ENCODE measurements around the gene SGO2. TPM values are rescaled to one million over a fixed set of nuclear protein-coding genes. Genes with fewer than 3 reads are reported as not detected.

The SGO2 gene
- total RNA-seq, 1 experiment from 2014 or later = 25.4 TPM

- Histone ChIP-seq H3K4me1 (ENCODE audit: control insufficient read depth in 1 of 2, insufficient read depth in 2 of 2, low read length in 2 of 2) (no peaks in the 10 kb centered on the region), H3K79me2 (ENCODE audit: insufficient read depth, low read length) (no peaks in the 10 kb centered on the region), H3K9me2 (ENCODE audit: insufficient read depth) (no peaks in the 10 kb centered on the region), H3K4me2 (ENCODE audit: low read length) (no peak within 1 kb of the TSS), H4K20me1 (ENCODE audit: insufficient read depth) (no peaks in the 10 kb centered on the region), H3K36me3 (ENCODE audit: control insufficient read depth in 1 of 2, insufficient read depth in 2 of 2, low read length in 2 of 2) (no peaks in the 10 kb centered on the region), H3K27ac (ENCODE audit: low read depth, low read length) (no peak within 1 kb of the TSS), H3K27me3 (ENCODE audit: insufficient read depth, low read length) (no peaks in the 10 kb centered on the region), H3K9me3 (ENCODE audit: control insufficient read depth in 1 of 2, insufficient read depth in 1 of 2, low read depth in 1 of 2, low read length in 2 of 2) (no peaks in the 10 kb centered on the region), H2AFZ (ENCODE audit: low read depth, low read length, poor library complexity, severe bottlenecking) (no peak within 1 kb of the TSS), H3K9ac (ENCODE audit: low read length) (no peak within 1 kb of the TSS), H3K4me3 (replicated peaks in 1 of 2; ENCODE audit: low read depth in 1 of 2, low read length in 2 of 2) (no peak within 1 kb of the TSS)
- ATAC-seq (no peak), DNase-seq (ENCODE audit: low read depth, low spot score) (no peak)
- ChIA-PET CTCF (no interaction called here), POLR2A (no interaction called here), RAD21 (ENCODE audit: low non-redundant PET in 1 of 2, low total read pairs in 2 of 2, uncharacterized antibody in 2 of 2, unreplicated experiment in 2 of 2) (no interaction called here)
- TF ChIP-seq SIN3A (IDR thresholded peaks at IDR 0.05; ENCODE audit: low read depth) (no peak), SRF (IDR thresholded peaks at IDR 0.05; ENCODE audit: low read depth) (no peak), EGR1 (IDR thresholded peaks at IDR 0.05; ENCODE audit: low read depth) (peak; percentile 28; the same call in 1 of the 2 replicates)
- intact Hi-C loops (cut with micrococcal nuclease) = no loop called here
- BruUV-seq (replicated peaks) = no TSS peak
Measured at GRCh38 chr2:200585730-200586643, 60.0 kb downstream of the SGO2 start, which contains the start of gene AOX1. Gene AOX1, plus strand, starts transcription at chr2:200586014. Its CDS starts 95 bp downstream, at chr2:200586109.

GRCh38 chr2:200586644-200586975 lies 60.6 kb downstream of the SGO2 start:
- ATAC-seq (no peak), DNase-seq (ENCODE audit: low read depth, low spot score) (no peak)
- Histone ChIP-seq H4K20me1 (ENCODE audit: insufficient read depth) (no peaks in the 10 kb centered on the region), H3K4me1 (ENCODE audit: control insufficient read depth in 1 of 2, insufficient read depth in 2 of 2, low read length in 2 of 2) (no peaks in the 10 kb centered on the region), H3K9me2 (ENCODE audit: insufficient read depth) (no peaks in the 10 kb centered on the region), H3K9ac (ENCODE audit: low read length) (no peak overlapping the region), H3K9me3 (ENCODE audit: control insufficient read depth in 1 of 2, insufficient read depth in 1 of 2, low read depth in 1 of 2, low read length in 2 of 2) (no peaks in the 10 kb centered on the region), H3K79me2 (ENCODE audit: insufficient read depth, low read length) (no peaks in the 10 kb centered on the region), H3K27me3 (ENCODE audit: insufficient read depth, low read length) (no peaks in the 10 kb centered on the region), H3K4me3 (replicated peaks in 1 of 2; ENCODE audit: low read depth in 1 of 2, low read length in 2 of 2) (no peak overlapping the region), H3K4me2 (ENCODE audit: low read length) (no peak overlapping the region), H3K27ac (ENCODE audit: low read depth, low read length) (no peak overlapping the region), H2AFZ (ENCODE audit: low read depth, low read length, poor library complexity, severe bottlenecking) (no peak overlapping the region), H3K36me3 (ENCODE audit: control insufficient read depth in 1 of 2, insufficient read depth in 2 of 2, low read length in 2 of 2) (no peaks in the 10 kb centered on the region)
- no TSS peak for BruUV-seq (replicated peaks)
- ChIA-PET CTCF (no interaction called here), POLR2A (no interaction called here), RAD21 (ENCODE audit: low non-redundant PET in 1 of 2, low total read pairs in 2 of 2, uncharacterized antibody in 2 of 2, unreplicated experiment in 2 of 2) (no interaction called here)
- intact Hi-C loops (cut with micrococcal nuclease) = no loop called here
- TF ChIP-seq EGR1 (IDR thresholded peaks at IDR 0.05; ENCODE audit: low read depth) = no peak
- TF ChIP-seq POLR2A (IDR thresholded peaks at IDR 0.05; ENCODE audit: borderline replicate concordance, extremely low read depth, insufficient read depth, insufficient read length) = no peak
- TF ChIP-seq EZH2phosphoT487 (IDR thresholded peaks at IDR 0.05; ENCODE audit: borderline replicate concordance) = no peak
- no peak for TF ChIP-seq FOSL1 (IDR thresholded peaks at IDR 0.05; ENCODE audit: low read depth)
- no peak for TF ChIP-seq CTCF (IDR thresholded peaks at IDR 0.05 in 2 of 3, conservative IDR thresholded peaks at IDR 0.05 in 1 of 3; ENCODE audit: borderline replicate concordance in 1 of 3, insufficient read depth in 1 of 3, low read depth in 2 of 3, low read length in 2 of 3)
- TF ChIP-seq REST (IDR thresholded peaks at IDR 0.05; ENCODE audit: low read depth) = no peak
- no peak for TF ChIP-seq ELF1 (IDR thresholded peaks at IDR 0.05; ENCODE audit: borderline replicate concordance, low read depth)
- TF ChIP-seq EZH2 (IDR thresholded peaks at IDR 0.05) = no peak
- TF ChIP-seq, protein P1, sequence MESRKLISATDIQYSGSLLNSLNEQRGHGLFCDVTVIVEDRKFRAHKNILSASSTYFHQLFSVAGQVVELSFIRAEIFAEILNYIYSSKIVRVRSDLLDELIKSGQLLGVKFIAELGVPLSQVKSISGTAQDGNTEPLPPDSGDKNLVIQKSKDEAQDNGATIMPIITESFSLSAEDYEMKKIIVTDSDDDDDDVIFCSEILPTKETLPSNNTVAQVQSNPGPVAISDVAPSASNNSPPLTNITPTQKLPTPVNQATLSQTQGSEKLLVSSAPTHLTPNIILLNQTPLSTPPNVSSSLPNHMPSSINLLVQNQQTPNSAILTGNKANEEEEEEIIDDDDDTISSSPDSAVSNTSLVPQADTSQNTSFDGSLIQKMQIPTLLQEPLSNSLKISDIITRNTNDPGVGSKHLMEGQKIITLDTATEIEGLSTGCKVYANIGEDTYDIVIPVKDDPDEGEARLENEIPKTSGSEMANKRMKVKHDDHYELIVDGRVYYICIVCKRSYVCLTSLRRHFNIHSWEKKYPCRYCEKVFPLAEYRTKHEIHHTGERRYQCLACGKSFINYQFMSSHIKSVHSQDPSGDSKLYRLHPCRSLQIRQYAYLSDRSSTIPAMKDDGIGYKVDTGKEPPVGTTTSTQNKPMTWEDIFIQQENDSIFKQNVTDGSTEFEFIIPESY (IDR thresholded peaks at IDR 0.05; ENCODE audit: extremely low read depth, insufficient replicate concordance, low read length) = no peak
- no peak for TF ChIP-seq SP1 (IDR thresholded peaks at IDR 0.05; ENCODE audit: low read depth)
